HCT116 (cell line): ENCODE data around the gene ACTR1B. TPM values are rescaled to one million over a fixed set of nuclear protein-coding genes. Genes with fewer than 3 reads are reported as not detected.

Experiments
- ATAC-seq: fragments of 200-7000 bp; cut with Tn5 transposase; 2 replicates; pipeline ENCODE4 v1.9.1; 2020; ENCODE audit warnings: mild to moderate bottlenecking, moderate library complexity
- BruUV-seq: library from RNA; stranded (reverse); fragments of 400-500 nt; replicated peaks from 2 replicates; lab custom pipeline; 2021; lab: Mats Ljungman, UMichigan
- CTCF ChIA-PET: fragments of 300-600 bp; sonication (Branson Sonifier 250); formaldehyde crosslinking; loops from one replicate; lab custom pipeline; 2021; ENCODE audit warnings: antibody characterized with exemption; lab: Charles Lee
- POLR2A ChIA-PET: fragments of 300-600, 350-600 bp; sonication (Branson Sonifier 250); formaldehyde crosslinking; loops from one replicate; lab custom pipeline; 2021; ENCODE audit warnings: antibody characterized with exemption; lab: Charles Lee
- RAD21 ChIA-PET, 2 experiments: fragments of 300-600 bp; sonication (Branson Sonifier 250); formaldehyde crosslinking; loops; one replicate each; lab custom pipeline; 2023; ENCODE audit warnings: low total read pairs in 2 of 2; ENCODE audit not compliant: uncharacterized antibody in 2 of 2, unreplicated experiment in 2 of 2, low non-redundant PET in 1 of 2; lab: Charles Lee
- DNase-seq: peaks from one replicate; pipeline ENCODE4 v3.0.0-alpha.2; 2010; ENCODE audit warnings: low read depth, low spot score
- H2AFZ ChIP-seq: fragments of 200-600 bp; shearing (Covaris generic), sonication (generic); 2 replicates; pipeline ENCODE4 v1.6.1; 2017; ENCODE audit warnings: low read depth, mixed run types, mixed read lengths, antibody characterized with exemption, low read length; ENCODE audit not compliant: poor library complexity, severe bottlenecking
- H3K27ac ChIP-seq: 2 replicates; pipeline ENCODE4 v1.5.1; 2012; ENCODE audit warnings: low read depth, low read length
- H3K27me3 ChIP-seq: fragments of 200-600 bp; sonication (generic); 2 replicates; pipeline ENCODE4 v1.6.1; 2016; ENCODE audit warnings: mixed run types, low read length, mixed read lengths; ENCODE audit not compliant: insufficient read depth
- H3K36me3 ChIP-seq, 2 experiments: fragments of 200-500 bp in 1 of 2; fragments of 200-600 bp in 1 of 2; sonication (Bioruptor generic) in 1 of 2; sonication (generic) in 1 of 2; 2 replicates each; pipeline versions ENCODE4 v1.5.1 to v1.6.1; 2014 to 2016; ENCODE audit warnings: low read length in 2 of 2, inconsistent platforms in 1 of 2, mixed read lengths in 1 of 2, mixed run types in 1 of 2; ENCODE audit not compliant: insufficient read depth in 2 of 2, control insufficient read depth in 1 of 2
- H3K4me1 ChIP-seq, 2 experiments: fragments of 200-600 bp in 1 of 2; sonication (generic) in 1 of 2; 2 replicates each; pipeline versions ENCODE4 v1.5.1 to v1.6.1; 2012 to 2017; ENCODE audit warnings: low read length in 2 of 2, inconsistent platforms in 1 of 2, mild to moderate bottlenecking in 1 of 2, mixed read lengths in 1 of 2, mixed run types in 1 of 2, moderate library complexity in 1 of 2; ENCODE audit not compliant: insufficient read depth in 2 of 2, control insufficient read depth in 1 of 2
- H3K4me2 ChIP-seq: fragments of 200-600 bp; sonication (generic); 2 replicates; pipeline ENCODE4 v1.6.1; 2017; ENCODE audit warnings: mixed run types, low read length, mixed read lengths
- H3K4me3 ChIP-seq, 2 experiments: fragments of 200-600 bp in 1 of 2; sonication (generic) in 1 of 2; replicated peaks in 1 of 2; 2 replicates each; pipeline ENCODE4 v1.5.1; 2011 to 2016; ENCODE audit warnings: low read length in 2 of 2, control low read depth in 1 of 2, low read depth in 1 of 2, mild to moderate bottlenecking in 1 of 2, mixed read lengths in 1 of 2, mixed run types in 1 of 2
- H3K79me2 ChIP-seq: fragments of 200-600 bp; sonication (generic); 2 replicates; pipeline ENCODE4 v1.6.1; 2017; ENCODE audit warnings: mild to moderate bottlenecking, mixed run types, low read length, moderate library complexity, mixed read lengths; ENCODE audit not compliant: insufficient read depth
- H3K9ac ChIP-seq: fragments of 200-600 bp; sonication (generic); 2 replicates; pipeline ENCODE4 v1.6.1; 2016; ENCODE audit warnings: low read length, mixed read lengths
- H3K9me2 ChIP-seq: fragments of 200-600 bp; sonication (generic), shearing (Covaris generic); 2 replicates; pipeline ENCODE4 v1.6.1; 2017; ENCODE audit warnings: mixed run types, mild to moderate bottlenecking, moderate library complexity; ENCODE audit not compliant: insufficient read depth
- H3K9me3 ChIP-seq, 2 experiments: fragments of 200-500 bp in 1 of 2; fragments of 200-600 bp in 1 of 2; sonication (Bioruptor generic) in 1 of 2; sonication (generic) in 1 of 2; 2 replicates each; pipeline ENCODE4 v1.6.1; 2014 to 2017; ENCODE audit warnings: low read length in 2 of 2, mixed read lengths in 2 of 2, inconsistent platforms in 1 of 2, low read depth in 1 of 2, mild to moderate bottlenecking in 1 of 2, mixed run types in 1 of 2, moderate library complexity in 1 of 2; ENCODE audit not compliant: control insufficient read depth in 1 of 2, insufficient read depth in 1 of 2
- H4K20me1 ChIP-seq: fragments of 200-600 bp; sonication (generic), shearing (Covaris generic); 2 replicates; pipeline ENCODE4 v1.6.1; 2017; ENCODE audit warnings: mixed run types, mild to moderate bottlenecking, moderate library complexity; ENCODE audit not compliant: insufficient read depth
- ATF3 ChIP-seq: IDR thresholded peaks from 2 replicates; pipeline ENCODE4 v1.6.1; 2012
- CBX3 ChIP-seq: IDR thresholded peaks from 2 replicates; pipeline ENCODE4 v1.6.1; 2012; ENCODE audit warnings: low read depth
- CTCF ChIP-seq, 3 experiments: fragments of 200-600 bp in 1 of 3; sonication (generic) in 1 of 3; IDR thresholded peaks in 2 of 3; conservative IDR thresholded peaks in 1 of 3; 2 replicates each; pipeline ENCODE4 v1.5.1; 2012 to 2017; ENCODE audit warnings: low read depth in 2 of 3, low read length in 2 of 3, antibody characterized with exemption in 1 of 3, borderline replicate concordance in 1 of 3, control low read depth in 1 of 3, mild to moderate bottlenecking in 1 of 3, mixed read lengths in 1 of 3, mixed run types in 1 of 3, moderate library complexity in 1 of 3; ENCODE audit not compliant: insufficient read depth in 1 of 3
- EGR1 ChIP-seq: IDR thresholded peaks from 2 replicates; pipeline ENCODE4 v1.6.1; 2012; ENCODE audit warnings: low read depth
- EZH2 ChIP-seq: fragments of 200-600 bp; sonication (generic); IDR thresholded peaks from 2 replicates; pipeline ENCODE4 v1.6.1; 2017; ENCODE audit warnings: antibody characterized with exemption, mixed run types
- FOSL1 ChIP-seq: IDR thresholded peaks from 2 replicates; pipeline ENCODE4 v1.6.1; 2012; ENCODE audit warnings: low read depth
- JUND ChIP-seq: IDR thresholded peaks from 2 replicates; pipeline ENCODE4 v1.6.1; 2012
- MAX ChIP-seq: IDR thresholded peaks from 2 replicates; pipeline ENCODE4 v1.6.1; 2012
- POLR2A ChIP-seq: IDR thresholded peaks from 2 replicates; pipeline ENCODE4 v1.7.0; 2011; ENCODE audit warnings: borderline replicate concordance; ENCODE audit not compliant: insufficient read depth, insufficient read length; ENCODE audit errors: extremely low read depth
- RAD21 ChIP-seq: IDR thresholded peaks from 2 replicates; pipeline ENCODE4 v1.6.1; 2012; ENCODE audit warnings: low read depth, mild to moderate bottlenecking
- REST ChIP-seq: IDR thresholded peaks from 2 replicates; pipeline ENCODE4 v1.6.1; 2012; ENCODE audit warnings: low read depth
- SIN3A ChIP-seq: IDR thresholded peaks from 2 replicates; pipeline ENCODE4 v1.6.1; 2012; ENCODE audit warnings: low read depth
- SRF ChIP-seq: IDR thresholded peaks from 2 replicates; pipeline ENCODE4 v1.6.1; 2012; ENCODE audit warnings: low read depth
- YY1 ChIP-seq: IDR thresholded peaks from 2 replicates; pipeline ENCODE4 v1.6.1; 2011; ENCODE audit warnings: low read length, low read depth, moderate library complexity, mild to moderate bottlenecking; ENCODE audit not compliant: insufficient replicate concordance; ENCODE audit errors: extremely low read depth
- ZBTB33 ChIP-seq: IDR thresholded peaks from 2 replicates; pipeline ENCODE4 v1.6.1; 2011; ENCODE audit warnings: mild to moderate bottlenecking, low read length, moderate library complexity; ENCODE audit not compliant: insufficient replicate concordance; ENCODE audit errors: extremely low read depth
- ZNF274 ChIP-seq: fragments of 200-500 bp; sonication (Bioruptor generic); IDR thresholded peaks from 2 replicates; pipeline ENCODE4 v1.6.1; 2014; ENCODE audit warnings: mild to moderate bottlenecking, low read depth, low read length, inconsistent platforms
- intact Hi-C: fragments of 100-400 bp; cut with micrococcal nuclease; formaldehyde crosslinking; loops from 2 replicates; pipeline ENCODE4 v1.10.0; 2022
- total RNA-seq: library from RNA; stranded (reverse); gene quantifications from one replicate; pipeline ENCODE4 v1.2.1, GENCODE V29; 2021; ENCODE audit not compliant: unreplicated experiment

The ACTR1B gene
- total RNA-seq, 1 experiment from 2014 or later: 42.8 TPM

- no peak for ATAC-seq
- intact Hi-C loops: no loop called here
- Histone ChIP-seq H3K79me2 (peaks cover 30% of the 10 kb centered on the region), H3K27ac (no peak overlapping the region), H4K20me1 (no peaks in the 10 kb centered on the region), H3K9me2 (no peaks in the 10 kb centered on the region), H3K4me3 (no peak overlapping the region), H3K27me3 (no peaks in the 10 kb centered on the region), H3K9me3 (no peaks in the 10 kb centered on the region), H3K4me1 (peaks cover 0 to 13% of the 10 kb centered on the region in 2 experiments; a peak in 2 of 4 replicates), H3K36me3 (no peaks in the 10 kb centered on the region; a peak in 1 of 4 replicates), H3K9ac (no peak overlapping the region), H2AFZ (no peak overlapping the region), H3K4me2 (no peak overlapping the region)
- CTCF ChIA-PET: no interaction called here
- no peak for DNase-seq
- RAD21 ChIA-PET: no interaction called here
- POLR2A ChIA-PET: no interaction called here
- no TSS peak for BruUV-seq
- TF ChIP-seq ZBTB33: no peak
- no peak for TF ChIP-seq JUND
- TF ChIP-seq YY1: no peak
- no peak for TF ChIP-seq SRF
- TF ChIP-seq ZNF274: no peak
- TF ChIP-seq FOSL1: no peak
- no peak for TF ChIP-seq EZH2
- TF ChIP-seq SIN3A: no peak
- no peak for TF ChIP-seq MAX
- TF ChIP-seq CTCF (IDR thresholded peaks at IDR 0.05 in 2 of 3, conservative IDR thresholded peaks at IDR 0.05 in 1 of 3; ENCODE audit: borderline replicate concordance in 1 of 3, insufficient read depth in 1 of 3, low read depth in 2 of 3, low read length in 2 of 3): no peak
- TF ChIP-seq POLR2A: no peak
- no peak for TF ChIP-seq EGR1
- no peak for TF ChIP-seq RAD21
- TF ChIP-seq ATF3: no peak
- TF ChIP-seq REST: no peak
- TF ChIP-seq CBX3: no peak
Observed at GRCh38 chr2:97658691-97659157, 5.1 kb downstream of the ACTR1B start.
